ENCODE data around the gene ZCCHC8.
"Not testable (repeated sequence)": the region's sequence is repeated elsewhere in the genome, so short reads cannot be mapped to it uniquely, and the experiment has no call there.

DNA sequence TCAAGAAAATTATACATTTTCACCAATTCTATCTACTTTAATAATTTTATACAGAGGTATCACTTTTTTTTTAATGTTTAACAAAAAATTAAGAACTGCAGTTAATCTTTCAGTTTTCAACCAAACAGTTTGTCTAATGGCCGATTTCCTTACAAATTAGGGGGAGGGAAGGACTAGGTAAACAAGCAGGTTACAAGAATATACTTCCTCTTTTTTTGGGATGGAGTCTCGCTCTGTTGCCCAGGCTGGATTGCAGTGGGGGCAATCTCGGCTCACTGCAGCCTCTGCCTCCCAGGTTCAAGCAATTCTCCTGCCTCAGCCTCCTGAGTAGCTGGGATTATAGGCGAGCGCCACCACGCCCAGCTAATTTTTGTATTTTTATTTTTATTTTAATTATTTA lies 7.5 kb downstream of the ZCCHC8 start:
- TF ChIP-seq, protein P1, sequence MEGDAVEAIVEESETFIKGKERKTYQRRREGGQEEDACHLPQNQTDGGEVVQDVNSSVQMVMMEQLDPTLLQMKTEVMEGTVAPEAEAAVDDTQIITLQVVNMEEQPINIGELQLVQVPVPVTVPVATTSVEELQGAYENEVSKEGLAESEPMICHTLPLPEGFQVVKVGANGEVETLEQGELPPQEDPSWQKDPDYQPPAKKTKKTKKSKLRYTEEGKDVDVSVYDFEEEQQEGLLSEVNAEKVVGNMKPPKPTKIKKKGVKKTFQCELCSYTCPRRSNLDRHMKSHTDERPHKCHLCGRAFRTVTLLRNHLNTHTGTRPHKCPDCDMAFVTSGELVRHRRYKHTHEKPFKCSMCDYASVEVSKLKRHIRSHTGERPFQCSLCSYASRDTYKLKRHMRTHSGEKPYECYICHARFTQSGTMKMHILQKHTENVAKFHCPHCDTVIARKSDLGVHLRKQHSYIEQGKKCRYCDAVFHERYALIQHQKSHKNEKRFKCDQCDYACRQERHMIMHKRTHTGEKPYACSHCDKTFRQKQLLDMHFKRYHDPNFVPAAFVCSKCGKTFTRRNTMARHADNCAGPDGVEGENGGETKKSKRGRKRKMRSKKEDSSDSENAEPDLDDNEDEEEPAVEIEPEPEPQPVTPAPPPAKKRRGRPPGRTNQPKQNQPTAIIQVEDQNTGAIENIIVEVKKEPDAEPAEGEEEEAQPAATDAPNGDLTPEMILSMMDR (IDR thresholded peaks at IDR 0.05; ENCODE audit: low read depth, low read length, poor library complexity, severe bottlenecking): not testable (repeated sequence)
- not testable (repeated sequence) for TF ChIP-seq EZH2phosphoT487 (IDR thresholded peaks at IDR 0.05; ENCODE audit: borderline replicate concordance, low read length)

All from DOHH2 (cell line).